Vagina (tissue), 2 donors: ENCODE data around the gene ARMC9.

Experiments
- POLR2A ChIP-seq, 2 donors: fragments of 450-650 bp; IDR thresholded peaks; one replicate each; pipeline ENCODE4 v1.6.1; 2017; ENCODE audit warnings: antibody characterized with exemption in 2 of 2, mild to moderate bottlenecking in 2 of 2, moderate library complexity in 2 of 2
- POLR2AphosphoS5 ChIP-seq, 2 donors: sonication (generic); formaldehyde crosslinking; IDR thresholded peaks; one replicate each; pipeline ENCODE4 v1.9.0; 2017; ENCODE audit warnings: antibody characterized with exemption in 2 of 2, mild to moderate bottlenecking in 2 of 2, low read depth in 1 of 2; ENCODE audit not compliant: insufficient read depth in 1 of 2
- TF ChIP-seq, protein P1 (sequence below), 3 experiments: fragments of 450-650 bp in 2 of 3; fragments of 200-600 bp in 1 of 3; sonication (generic) in 1 of 3; IDR thresholded peaks; one replicate each; pipeline ENCODE4 v1.5.1; 2017 to 2019; ENCODE audit warnings: antibody characterized with exemption in 3 of 3, mild to moderate bottlenecking in 2 of 3, moderate library complexity in 2 of 3

DNA sequence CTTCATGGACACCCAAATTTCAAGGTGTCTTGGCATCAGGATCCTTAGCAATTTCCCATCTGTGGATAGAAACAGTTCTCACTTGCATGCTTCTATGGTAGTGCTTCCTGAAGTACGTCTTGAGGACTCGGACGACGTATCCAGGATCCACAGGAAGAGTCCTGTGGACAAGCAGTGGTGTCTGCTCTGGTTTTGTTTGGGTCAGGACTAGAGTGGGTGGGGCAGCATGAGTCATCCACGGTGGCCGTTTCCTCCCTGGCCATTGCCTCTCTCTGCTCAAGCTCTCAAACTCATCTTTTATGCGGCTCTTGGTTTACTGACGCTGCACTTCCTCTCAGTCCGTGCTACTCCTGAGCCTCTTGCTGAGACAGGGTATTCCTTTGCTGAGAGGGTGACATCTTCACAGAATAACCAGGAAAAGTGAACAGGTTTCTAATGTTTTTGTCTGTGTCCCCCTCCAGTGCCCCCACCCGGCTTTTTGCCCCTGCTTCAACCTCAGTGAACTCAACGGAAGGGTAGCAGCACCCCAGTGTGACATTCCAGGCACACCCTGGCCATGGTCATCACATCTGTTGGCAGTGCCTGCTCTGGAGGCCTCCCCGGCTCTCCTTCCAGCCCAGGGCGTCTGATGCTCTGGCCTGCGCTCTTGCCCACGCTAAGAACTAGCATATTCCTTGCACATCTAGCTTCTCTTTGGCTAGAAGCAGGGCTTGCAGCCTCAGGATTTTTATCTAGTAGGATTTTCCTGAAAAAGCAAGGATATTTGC is 62.2 kb downstream of the ARMC9 start:
- TF ChIP-seq POLR2A (IDR thresholded peaks at IDR 0.05) (no peak), POLR2AphosphoS5 (IDR thresholded peaks at IDR 0.05; ENCODE audit: insufficient read depth in 1 of 2, low read depth in 1 of 2) (no peak)
- TF ChIP-seq, protein P1, sequence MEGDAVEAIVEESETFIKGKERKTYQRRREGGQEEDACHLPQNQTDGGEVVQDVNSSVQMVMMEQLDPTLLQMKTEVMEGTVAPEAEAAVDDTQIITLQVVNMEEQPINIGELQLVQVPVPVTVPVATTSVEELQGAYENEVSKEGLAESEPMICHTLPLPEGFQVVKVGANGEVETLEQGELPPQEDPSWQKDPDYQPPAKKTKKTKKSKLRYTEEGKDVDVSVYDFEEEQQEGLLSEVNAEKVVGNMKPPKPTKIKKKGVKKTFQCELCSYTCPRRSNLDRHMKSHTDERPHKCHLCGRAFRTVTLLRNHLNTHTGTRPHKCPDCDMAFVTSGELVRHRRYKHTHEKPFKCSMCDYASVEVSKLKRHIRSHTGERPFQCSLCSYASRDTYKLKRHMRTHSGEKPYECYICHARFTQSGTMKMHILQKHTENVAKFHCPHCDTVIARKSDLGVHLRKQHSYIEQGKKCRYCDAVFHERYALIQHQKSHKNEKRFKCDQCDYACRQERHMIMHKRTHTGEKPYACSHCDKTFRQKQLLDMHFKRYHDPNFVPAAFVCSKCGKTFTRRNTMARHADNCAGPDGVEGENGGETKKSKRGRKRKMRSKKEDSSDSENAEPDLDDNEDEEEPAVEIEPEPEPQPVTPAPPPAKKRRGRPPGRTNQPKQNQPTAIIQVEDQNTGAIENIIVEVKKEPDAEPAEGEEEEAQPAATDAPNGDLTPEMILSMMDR (IDR thresholded peaks at IDR 0.05) = no peak
